Activated naive CD4-positive, alpha-beta T cell treated with anti-CD3 and anti-CD28 coated beads for 36 hours (primary cell): Measurements from ENCODE around the gene ADM. TPM values are rescaled to one million over a fixed set of nuclear protein-coding genes. Genes with fewer than 3 reads are reported as not detected.

Source experiments
- CTCF ChIA-PET: fragments of 350-600 bp; sonication (Branson Sonifier 250); formaldehyde crosslinking; loops from one replicate; lab custom pipeline; 2021; ENCODE audit warnings: antibody characterized with exemption; lab: Charles Lee
- DNase-seq: peaks from one replicate; pipeline ENCODE4 v3.0.0-alpha.2; 2020
- H3K27ac Mint-ChIP-seq: one replicate; pipeline ENCODE4 v1.8.0; 2021; ENCODE audit warnings: mild to moderate bottlenecking, mixed read lengths
- H3K27me3 Mint-ChIP-seq: one replicate; pipeline ENCODE4 v1.8.0; 2021; ENCODE audit warnings: low read depth, mixed read lengths
- H3K36me3 Mint-ChIP-seq: one replicate; pipeline ENCODE4 v1.8.0; 2021; ENCODE audit warnings: low read depth, mixed read lengths
- H3K4me1 Mint-ChIP-seq: one replicate; pipeline ENCODE4 v1.8.0; 2021; ENCODE audit warnings: low read depth, mixed read lengths
- H3K4me3 Mint-ChIP-seq: one replicate; pipeline ENCODE4 v1.8.0; 2021; ENCODE audit warnings: mild to moderate bottlenecking, moderate library complexity, mixed read lengths
- H3K9me3 Mint-ChIP-seq: one replicate; pipeline ENCODE4 v1.8.0; 2021; ENCODE audit warnings: mixed read lengths
- intact Hi-C: fragments of 100-400 bp; cut with micrococcal nuclease; formaldehyde crosslinking; loops from one replicate; pipeline ENCODE4 v1.15.1; 2023
- total RNA-seq, 2 experiments: library from RNA; stranded (reverse); gene quantifications; one replicate each; pipeline ENCODE4 v1.2.3, GENCODE V29; 2021

The ADM gene
- total RNA-seq, 2 experiments from 2014 or later, result 0.31 to 0.40 TPM

DNA sequence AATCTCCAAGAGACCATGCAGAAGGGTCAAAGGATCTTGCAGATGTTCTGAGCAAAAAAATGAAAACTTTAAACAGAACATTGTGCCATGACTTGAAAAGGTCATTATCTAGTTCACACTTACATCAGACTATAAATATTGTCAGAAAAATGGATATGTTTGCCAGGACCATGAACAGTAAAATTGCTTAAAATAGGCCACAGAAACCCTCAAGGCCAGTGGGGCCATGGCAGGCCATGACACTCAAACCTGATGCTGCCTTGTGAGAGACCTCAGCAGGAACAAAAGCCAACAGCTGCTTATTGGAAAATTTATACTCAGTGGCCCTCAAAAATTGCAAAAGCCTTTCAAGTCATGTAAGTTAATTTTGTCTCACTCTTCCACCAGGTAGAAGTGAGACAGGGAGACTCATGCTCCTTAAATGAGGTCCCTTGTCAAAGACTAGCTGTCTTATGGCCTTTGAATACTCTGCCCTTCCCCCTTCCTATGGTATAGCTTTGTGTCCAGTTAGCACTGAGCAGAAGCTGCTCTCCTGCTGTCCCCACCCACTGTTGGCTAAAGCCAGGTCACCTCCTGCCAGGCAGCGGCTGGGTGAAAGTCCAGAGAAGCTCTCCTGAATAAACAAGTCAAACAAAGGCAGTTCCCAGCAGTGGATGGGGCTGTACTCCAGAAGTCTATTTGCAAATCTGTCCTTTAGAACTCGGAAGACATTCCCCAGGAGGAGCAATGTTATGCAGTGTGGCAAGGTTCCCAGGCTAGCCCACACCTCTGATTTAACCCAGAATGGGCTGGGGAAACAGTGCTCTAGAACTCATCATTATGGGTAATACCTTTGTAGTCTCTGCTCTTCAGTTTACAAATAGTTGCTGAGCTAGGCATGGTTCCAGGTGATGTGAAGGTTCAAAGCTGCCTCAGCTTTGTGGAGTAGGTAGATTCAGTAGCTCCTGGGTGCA, 21.4 kb downstream of the ADM start:
- no peak overlapping the region for H3K27ac Mint-ChIP-seq
- H3K4me1 Mint-ChIP-seq, result peaks cover 12% of the 10 kb centered on the region
- no peaks in the 10 kb centered on the region for H3K9me3 Mint-ChIP-seq
- no peaks in the 10 kb centered on the region for H3K36me3 Mint-ChIP-seq
- H3K27me3 Mint-ChIP-seq, result no peaks in the 10 kb centered on the region
- CTCF ChIA-PET, result interaction anchor here (0.6 to 3.0 kb wide), 8 partner anchors 18 to 568 kb away, joined by 3 to 27 read pairs (median 3); no protein-coding TSS in a partner anchor
- DNase-seq, result no peak
- H3K4me3 Mint-ChIP-seq, result no peak overlapping the region
- intact Hi-C loops, result no loop called here

DNA sequence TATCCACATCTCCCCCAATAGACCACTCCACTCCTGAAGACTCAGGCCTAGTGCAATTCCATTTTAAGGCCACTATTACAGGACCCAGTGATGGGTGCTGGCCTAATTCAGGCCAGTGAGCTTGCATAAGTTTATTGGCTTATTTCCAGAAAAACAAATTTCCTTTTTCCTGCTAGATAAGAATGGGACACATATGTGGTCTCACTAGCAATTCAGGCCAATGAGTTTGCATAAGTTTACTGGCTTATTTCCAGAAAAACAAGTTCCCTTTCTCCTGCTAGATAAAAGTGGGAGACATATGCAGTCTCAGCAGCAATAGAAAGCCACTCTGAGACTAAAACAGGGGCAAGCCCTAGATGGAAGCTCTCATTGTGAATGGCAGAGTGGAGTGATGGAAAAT, 22.4 kb downstream of the ADM start:
- H3K4me3 Mint-ChIP-seq, result no peak overlapping the region
- no peaks in the 10 kb centered on the region for H3K36me3 Mint-ChIP-seq
- peaks cover 13% of the 10 kb centered on the region for H3K4me1 Mint-ChIP-seq
- no peak for DNase-seq
- intact Hi-C loops, result no loop called here
- H3K27me3 Mint-ChIP-seq, result no peaks in the 10 kb centered on the region
- no peak overlapping the region for H3K27ac Mint-ChIP-seq
- H3K9me3 Mint-ChIP-seq, result no peaks in the 10 kb centered on the region
- CTCF ChIA-PET, result interaction anchor here (1.0 to 2.4 kb wide), 6 partner anchors 19 to 569 kb away, joined by 3 to 10 read pairs (median 3); no protein-coding TSS in a partner anchor

- intact Hi-C loops, result no loop called here
- no peak for DNase-seq
- H3K4me3 Mint-ChIP-seq, result no peak overlapping the region
- CTCF ChIA-PET, result interaction anchor here (0.6 to 1.3 kb wide), 6 partner anchors 11 to 1578 kb away, joined by 3 to 5 read pairs (median 3); no protein-coding TSS in a partner anchor
- no peaks in the 10 kb centered on the region for H3K36me3 Mint-ChIP-seq
- no peaks in the 10 kb centered on the region for H3K27me3 Mint-ChIP-seq
- H3K9me3 Mint-ChIP-seq, result peaks cover 2% of the 10 kb centered on the region
- H3K27ac Mint-ChIP-seq, result no peak overlapping the region
- H3K4me1 Mint-ChIP-seq, result peaks cover 3% of the 10 kb centered on the region
Observed at GRCh38 chr11:10328314-10329098, 23.6 kb downstream of the ADM start.

- Mint-ChIP-seq H3K27me3 (peaks cover under 1% of the 10 kb centered on the region), H3K4me3 (no peak overlapping the region), H3K9me3 (peaks cover 2% of the 10 kb centered on the region), H3K4me1 (peaks cover 2% of the 10 kb centered on the region), H3K36me3 (no peaks in the 10 kb centered on the region), H3K27ac (no peak overlapping the region)
- intact Hi-C loops, result no loop called here
- CTCF ChIA-PET, result interaction anchor here (0.6 to 1.3 kb wide), 3 partner anchors 25 to 206 kb away, joined by 3 to 5 read pairs (median 3); no protein-coding TSS in a partner anchor
- no peak for DNase-seq
Observed at GRCh38 chr11:10329356-10329755, 24.5 kb downstream of the ADM start.

GRCh38 chr11:10329935-10330334, 25.1 kb downstream of the ADM start:
- Mint-ChIP-seq H3K27ac (no peak overlapping the region), H3K4me1 (peaks cover 2% of the 10 kb centered on the region), H3K9me3 (peaks cover 2% of the 10 kb centered on the region), H3K36me3 (no peaks in the 10 kb centered on the region), H3K27me3 (peaks cover 4% of the 10 kb centered on the region), H3K4me3 (no peak overlapping the region)
- no peak for DNase-seq
- intact Hi-C loops, result no loop called here
- CTCF ChIA-PET, result interaction anchor here (0.6 to 1.2 kb wide), 3 partner anchors 36 to 1418 kb away, joined by 3 to 5 read pairs (median 3); no protein-coding TSS in a partner anchor

DNA sequence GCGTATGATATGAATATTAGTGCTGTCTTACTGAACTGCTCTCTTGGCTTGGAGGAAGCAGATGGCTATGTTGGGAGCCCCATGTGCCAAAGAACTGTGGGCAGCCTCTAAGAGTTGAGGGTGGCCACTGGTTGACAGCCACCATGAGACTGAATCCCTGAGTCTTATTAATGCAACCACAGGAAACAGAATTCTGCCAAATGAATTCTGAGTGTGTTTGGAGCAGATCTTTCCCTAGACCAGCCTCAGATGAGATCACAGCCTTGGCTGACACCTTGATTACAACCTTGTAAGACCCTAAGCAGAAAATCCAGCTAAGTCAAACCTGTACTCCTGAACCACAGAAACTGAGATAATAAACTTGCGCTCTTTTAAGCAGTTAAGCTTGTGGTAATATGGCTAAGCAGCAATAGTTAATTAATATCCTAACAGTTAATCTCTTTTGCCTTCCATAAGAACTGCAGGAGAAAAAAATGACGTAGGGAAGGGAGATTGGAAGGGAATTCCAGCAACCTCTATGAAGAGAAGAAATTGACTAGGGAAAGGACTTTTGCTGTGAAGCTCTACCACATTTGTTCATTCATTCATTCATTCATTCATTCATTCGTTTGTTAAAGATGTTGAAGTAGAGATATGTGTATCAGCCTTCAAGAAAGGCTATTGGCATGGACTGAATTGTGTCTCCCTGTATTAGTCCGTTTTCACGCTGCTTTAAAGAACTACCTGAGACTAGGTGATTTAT, 26.8 kb downstream of the ADM start:
- CTCF ChIA-PET, result interaction anchor here (0.9 kb wide), 1 partner anchor 166 kb away, joined by 3 read pairs; no protein-coding TSS in a partner anchor
- H3K4me3 Mint-ChIP-seq, result no peak overlapping the region
- peaks cover 2% of the 10 kb centered on the region for H3K9me3 Mint-ChIP-seq
- H3K36me3 Mint-ChIP-seq, result no peaks in the 10 kb centered on the region
- no peak for DNase-seq
- H3K4me1 Mint-ChIP-seq, result peaks cover 2% of the 10 kb centered on the region
- intact Hi-C loops, result no loop called here
- H3K27ac Mint-ChIP-seq, result no peak overlapping the region
- H3K27me3 Mint-ChIP-seq, result peaks cover 4% of the 10 kb centered on the region

- intact Hi-C loops, result no loop called here
- H3K4me1 Mint-ChIP-seq, result peaks cover 2% of the 10 kb centered on the region
- peaks cover 4% of the 10 kb centered on the region for H3K27me3 Mint-ChIP-seq
- H3K27ac Mint-ChIP-seq, result no peak overlapping the region
- peaks cover 2% of the 10 kb centered on the region for H3K9me3 Mint-ChIP-seq
- H3K4me3 Mint-ChIP-seq, result no peak overlapping the region
- DNase-seq, result no peak
- CTCF ChIA-PET, result interaction anchor here (1.4 kb wide), 1 partner anchor 33 kb away, joined by 4 read pairs; no protein-coding TSS in a partner anchor
- no peaks in the 10 kb centered on the region for H3K36me3 Mint-ChIP-seq
Observed at GRCh38 chr11:10333490-10333889, 28.6 kb downstream of the ADM start.

DNA sequence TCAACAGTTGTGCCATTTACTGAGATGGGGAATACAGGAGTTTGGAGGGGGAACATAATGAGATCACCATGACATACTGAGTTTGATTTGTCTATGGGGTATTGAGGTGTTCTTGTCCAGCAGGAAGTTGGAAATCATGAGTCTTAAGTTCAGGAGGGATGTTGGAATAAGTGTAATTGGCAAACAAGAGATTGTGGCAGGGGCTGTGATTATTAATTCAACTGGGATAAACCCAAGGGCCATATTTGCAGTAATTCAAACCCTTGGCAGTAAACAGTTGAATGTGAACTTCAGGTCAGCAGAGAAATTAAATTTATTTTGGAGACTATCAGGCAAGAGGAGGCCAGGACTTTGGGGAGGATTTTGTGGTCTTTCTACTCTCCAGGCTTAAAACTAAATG, 33.4 kb downstream of the ADM start:
- Mint-ChIP-seq H3K4me3 (no peak overlapping the region), H3K27ac (no peak overlapping the region), H3K9me3 (no peaks in the 10 kb centered on the region), H3K27me3 (peaks cover 17% of the 10 kb centered on the region), H3K36me3 (no peaks in the 10 kb centered on the region), H3K4me1 (no peaks in the 10 kb centered on the region)
- no peak for DNase-seq
- intact Hi-C loops, result no loop called here
- CTCF ChIA-PET, result no interaction called here

- H3K4me1 Mint-ChIP-seq, result no peaks in the 10 kb centered on the region
- no peak for DNase-seq
- CTCF ChIA-PET, result no interaction called here
- no peak overlapping the region for H3K27ac Mint-ChIP-seq
- peaks cover 7% of the 10 kb centered on the region for H3K27me3 Mint-ChIP-seq
- intact Hi-C loops, result no loop called here
- H3K9me3 Mint-ChIP-seq, result no peaks in the 10 kb centered on the region
- H3K36me3 Mint-ChIP-seq, result no peaks in the 10 kb centered on the region
- no peak overlapping the region for H3K4me3 Mint-ChIP-seq
Observed at GRCh38 chr11:10348650-10349280, 43.9 kb downstream of the ADM start.

GRCh38 chr11:10349281-10349665, 44.4 kb downstream of the ADM start:
- DNase-seq, result no peak
- peaks cover 9% of the 10 kb centered on the region for H3K27me3 Mint-ChIP-seq
- H3K4me1 Mint-ChIP-seq, result no peaks in the 10 kb centered on the region
- H3K36me3 Mint-ChIP-seq, result no peaks in the 10 kb centered on the region
- H3K27ac Mint-ChIP-seq, result no peak overlapping the region
- no peaks in the 10 kb centered on the region for H3K9me3 Mint-ChIP-seq
- intact Hi-C loops, result no loop called here
- H3K4me3 Mint-ChIP-seq, result no peak overlapping the region
- CTCF ChIA-PET, result no interaction called here

- no peak for DNase-seq
- Mint-ChIP-seq H3K36me3 (no peaks in the 10 kb centered on the region), H3K27me3 (peaks cover 13% of the 10 kb centered on the region), H3K4me1 (no peaks in the 10 kb centered on the region), H3K9me3 (no peaks in the 10 kb centered on the region), H3K27ac (no peak overlapping the region), H3K4me3 (no peak overlapping the region)
- intact Hi-C loops, result no loop called here
- CTCF ChIA-PET, result no interaction called here
Observed at GRCh38 chr11:10349806-10350205, 44.9 kb downstream of the ADM start.
